Activated CD8-positive, alpha-beta memory T cell treated with anti-CD3 and anti-CD28 coated beads, Interleukin-2, amount 50 U/mL, for 4 hours (primary cell): ENCODE measurements around the gene HYOU1.
"Not testable (repeated sequence)": the region's sequence is repeated elsewhere in the genome, so short reads cannot be mapped to it uniquely, and the experiment has no call there.

Source experiments
- DNase-seq: peaks from one replicate; pipeline ENCODE4 v3.0.0-alpha.2; 2020

HYOU1 gene

GRCh38 chr11:119018074-119018938, 38.7 kb downstream of the HYOU1 start, which contains the start of the genes RPS25 and TRAPPC4:
Gene RPS25 (minus strand): TSS chr11:119018343. CDS start chr11:119018284, 59 bp downstream.
Gene TRAPPC4 (plus strand): TSS chr11:119018766. CDS start chr11:119018796, 30 bp downstream.
- DNase-seq = peak; percentile 93

- not testable (repeated sequence) for DNase-seq
Measured at GRCh38 chr11:119017377-119017776, 39.6 kb downstream of the HYOU1 start.

GRCh38 chr11:119016216-119017009, 40.6 kb downstream of the HYOU1 start:
- no peak for DNase-seq

- no peak for DNase-seq
Measured at GRCh38 chr11:119015054-119015611, 41.9 kb downstream of the HYOU1 start.

- no peak for DNase-seq
Measured at GRCh38 chr11:119014209-119014924, 42.6 kb downstream of the HYOU1 start.

- no peak for DNase-seq
Measured at GRCh38 chr11:119012629-119013170, 44.3 kb downstream of the HYOU1 start.

- DNase-seq = no peak
Measured at GRCh38 chr11:119011476-119012053, 45.4 kb downstream of the HYOU1 start.

- DNase-seq = no peak
Measured at GRCh38 chr11:119006656-119007055, 50.3 kb downstream of the HYOU1 start.

- no peak for DNase-seq
Measured at GRCh38 chr11:119000906-119001305, 56.1 kb downstream of the HYOU1 start.

GRCh38 chr11:118998822-118999221, 58.2 kb downstream of the HYOU1 start:
- DNase-seq = no peak

- no peak for DNase-seq
Measured at GRCh38 chr11:118998388-118998717, 58.7 kb downstream of the HYOU1 start.

GRCh38 chr11:118997627-118998387, 59.2 kb downstream of the HYOU1 start, which contains the start of gene CENATAC:
Gene CENATAC (plus strand): TSS chr11:118998138. CDS start chr11:118998198, 60 bp downstream.
- DNase-seq = peak; percentile 95

- peak; percentile 22 for DNase-seq
Measured at GRCh38 chr11:118996926-118997626, 59.9 kb downstream of the HYOU1 start.
